Parathyroid adenoma (tissue), 2 donors: Measurements from ENCODE around the gene SLC25A13.

Experiments used
- H2AFZ ChIP-seq: fragments of 300-600 bp; sonication (generic); one replicate; pipeline ENCODE4 v1.7.0; 2017; ENCODE audit warnings: antibody characterized with exemption, mild to moderate bottlenecking
- H3K27ac ChIP-seq: fragments of 300-600 bp; sonication (generic); one replicate; pipeline ENCODE4 v1.7.0; 2017
- H3K27me3 ChIP-seq: fragments of 300-600 bp; sonication (generic); one replicate; pipeline ENCODE4 v1.7.0; 2017; ENCODE audit warnings: low read length; ENCODE audit not compliant: control insufficient read depth, insufficient read depth
- H3K36me3 ChIP-seq: fragments of 300-600 bp; sonication (generic); one replicate; pipeline ENCODE4 v1.7.0; 2017; ENCODE audit warnings: low read length; ENCODE audit not compliant: control insufficient read depth, insufficient read depth
- H3K4me1 ChIP-seq: fragments of 300-600 bp; sonication (generic); one replicate; pipeline ENCODE4 v1.7.0; 2017; ENCODE audit warnings: control low read depth
- H3K4me2 ChIP-seq: fragments of 300-600 bp; sonication (generic); one replicate; pipeline ENCODE4 v1.7.0; 2017; ENCODE audit warnings: low read length
- H3K4me3 ChIP-seq: fragments of 300-600 bp; sonication (generic); one replicate; pipeline ENCODE4 v1.7.0; 2017; ENCODE audit warnings: low read depth, low read length
- H3K79me2 ChIP-seq: fragments of 300-600 bp; sonication (generic); one replicate; pipeline ENCODE4 v1.7.0; 2017; ENCODE audit warnings: control low read depth
- H3K9ac ChIP-seq: fragments of 300-600 bp; sonication (generic); one replicate; pipeline ENCODE4 v1.7.0; 2017; ENCODE audit warnings: mild to moderate bottlenecking
- H3K9me3 ChIP-seq: fragments of 300-600 bp; sonication (generic); one replicate; pipeline ENCODE4 v1.7.0; 2017; ENCODE audit warnings: low read length; ENCODE audit not compliant: control insufficient read depth
- TF ChIP-seq, protein P1 (sequence below): fragments of 300-600 bp; sonication (generic); IDR thresholded peaks from one replicate; pipeline ENCODE4 v1.7.0; 2017; ENCODE audit warnings: antibody characterized with exemption, mild to moderate bottlenecking
- donor health status: primary hyperparathyroidism.

Gene SLC25A13

DNA sequence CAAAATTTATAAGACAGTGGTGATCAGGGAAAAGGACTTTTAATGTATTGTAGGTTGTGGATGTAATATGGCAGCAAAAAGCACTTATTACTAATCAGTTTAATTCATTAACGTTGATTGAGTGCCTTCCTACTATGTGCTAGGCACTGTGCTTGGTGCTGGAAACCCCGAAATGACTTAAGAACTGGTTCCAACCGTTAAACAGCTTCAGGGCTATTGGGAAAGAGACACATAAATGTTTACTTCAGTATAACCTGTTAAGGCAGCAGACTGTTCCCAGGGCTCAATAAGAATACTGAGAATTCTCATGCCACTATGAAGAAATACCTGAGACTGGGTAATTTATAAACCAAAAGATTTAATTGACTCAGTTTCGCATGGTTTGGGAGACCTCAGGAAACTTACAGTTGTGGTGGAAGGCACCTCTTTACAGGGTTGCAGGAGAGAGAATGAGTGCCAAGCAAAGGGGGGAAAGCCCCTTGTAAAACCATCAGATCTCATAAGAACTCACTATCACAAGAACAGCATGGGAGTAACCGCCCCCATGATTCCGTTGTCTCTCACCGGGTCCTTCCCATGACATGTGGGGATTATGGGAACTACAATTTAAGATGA lies 1.1 kb upstream of the SLC25A13 start:
- H3K27ac ChIP-seq, result peak overlapping the region; percentile 86
- H3K36me3 ChIP-seq, result no peaks in the 10 kb centered on the region
- H3K9me3 ChIP-seq, result no peaks in the 10 kb centered on the region
- no peak overlapping the region for H3K9ac ChIP-seq
- H3K4me1 ChIP-seq, result peaks cover 8% of the 10 kb centered on the region
- no peak overlapping the region for H3K4me2 ChIP-seq
- TF ChIP-seq, protein P1, sequence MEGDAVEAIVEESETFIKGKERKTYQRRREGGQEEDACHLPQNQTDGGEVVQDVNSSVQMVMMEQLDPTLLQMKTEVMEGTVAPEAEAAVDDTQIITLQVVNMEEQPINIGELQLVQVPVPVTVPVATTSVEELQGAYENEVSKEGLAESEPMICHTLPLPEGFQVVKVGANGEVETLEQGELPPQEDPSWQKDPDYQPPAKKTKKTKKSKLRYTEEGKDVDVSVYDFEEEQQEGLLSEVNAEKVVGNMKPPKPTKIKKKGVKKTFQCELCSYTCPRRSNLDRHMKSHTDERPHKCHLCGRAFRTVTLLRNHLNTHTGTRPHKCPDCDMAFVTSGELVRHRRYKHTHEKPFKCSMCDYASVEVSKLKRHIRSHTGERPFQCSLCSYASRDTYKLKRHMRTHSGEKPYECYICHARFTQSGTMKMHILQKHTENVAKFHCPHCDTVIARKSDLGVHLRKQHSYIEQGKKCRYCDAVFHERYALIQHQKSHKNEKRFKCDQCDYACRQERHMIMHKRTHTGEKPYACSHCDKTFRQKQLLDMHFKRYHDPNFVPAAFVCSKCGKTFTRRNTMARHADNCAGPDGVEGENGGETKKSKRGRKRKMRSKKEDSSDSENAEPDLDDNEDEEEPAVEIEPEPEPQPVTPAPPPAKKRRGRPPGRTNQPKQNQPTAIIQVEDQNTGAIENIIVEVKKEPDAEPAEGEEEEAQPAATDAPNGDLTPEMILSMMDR, result no peak
- peak overlapping the region; percentile 95 for H2AFZ ChIP-seq
- H3K4me3 ChIP-seq, result no peak overlapping the region
- H3K27me3 ChIP-seq, result no peaks in the 10 kb centered on the region
- H3K79me2 ChIP-seq, result peaks cover 29% of the 10 kb centered on the region

- TF ChIP-seq, protein P1, result no peak
- Histone ChIP-seq H3K4me2 (peak overlapping the region; percentile 57), H2AFZ (peak overlapping the region; percentile 95), H3K4me1 (peaks cover 8% of the 10 kb centered on the region), H3K79me2 (peaks cover 31% of the 10 kb centered on the region), H3K9me3 (no peaks in the 10 kb centered on the region), H3K27ac (peak overlapping the region; percentile 86), H3K4me3 (peak overlapping the region; percentile 87), H3K27me3 (no peaks in the 10 kb centered on the region), H3K36me3 (no peaks in the 10 kb centered on the region), H3K9ac (no peak overlapping the region)
Measured at GRCh38 chr7:96322373-96322695, 436 bp upstream of the SLC25A13 start.

DNA sequence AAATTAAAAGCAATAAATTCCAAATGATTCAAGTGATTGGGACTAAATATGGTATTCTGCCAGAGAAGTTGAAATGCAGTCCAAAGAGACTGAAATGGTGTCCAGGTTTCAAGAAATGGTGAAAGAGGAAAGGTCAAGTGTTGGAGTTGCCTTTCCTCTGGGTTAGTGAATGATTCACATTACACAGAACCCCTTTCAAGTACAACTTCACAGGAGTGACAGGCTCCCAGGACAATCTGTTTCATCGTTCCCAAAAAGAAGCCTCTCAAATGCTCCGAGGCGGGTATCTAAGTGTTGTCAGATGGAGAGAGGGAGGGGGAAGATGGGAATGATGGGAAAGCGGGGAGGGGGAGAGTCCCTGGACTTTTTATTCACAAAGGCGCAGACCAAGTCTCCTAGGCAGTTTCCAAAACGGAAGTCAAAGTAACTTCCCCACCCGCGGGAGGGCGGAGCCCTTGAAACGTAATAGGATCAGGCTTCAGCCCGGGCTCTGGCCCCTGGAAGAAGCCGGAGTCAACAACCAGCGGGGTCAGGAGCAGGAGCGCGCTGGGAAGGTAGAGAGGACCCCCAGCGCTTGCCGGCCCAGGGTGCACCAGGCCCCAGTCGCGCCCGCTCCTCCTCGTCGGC lies 754 bp downstream of the SLC25A13 start:
- H3K9ac ChIP-seq, result peak overlapping the region; percentile 22
- H3K4me1 ChIP-seq, result peaks cover 8% of the 10 kb centered on the region
- no peaks in the 10 kb centered on the region for H3K27me3 ChIP-seq
- peak overlapping the region; percentile 57 for H3K4me2 ChIP-seq
- H3K4me3 ChIP-seq, result peak overlapping the region; percentile 87
- peak overlapping the region; percentile 86 for H3K27ac ChIP-seq
- TF ChIP-seq, protein P1, result no peak
- no peaks in the 10 kb centered on the region for H3K36me3 ChIP-seq
- H3K79me2 ChIP-seq, result peaks cover 42% of the 10 kb centered on the region
- H2AFZ ChIP-seq, result peak overlapping the region; percentile 95
- H3K9me3 ChIP-seq, result no peaks in the 10 kb centered on the region

DNA sequence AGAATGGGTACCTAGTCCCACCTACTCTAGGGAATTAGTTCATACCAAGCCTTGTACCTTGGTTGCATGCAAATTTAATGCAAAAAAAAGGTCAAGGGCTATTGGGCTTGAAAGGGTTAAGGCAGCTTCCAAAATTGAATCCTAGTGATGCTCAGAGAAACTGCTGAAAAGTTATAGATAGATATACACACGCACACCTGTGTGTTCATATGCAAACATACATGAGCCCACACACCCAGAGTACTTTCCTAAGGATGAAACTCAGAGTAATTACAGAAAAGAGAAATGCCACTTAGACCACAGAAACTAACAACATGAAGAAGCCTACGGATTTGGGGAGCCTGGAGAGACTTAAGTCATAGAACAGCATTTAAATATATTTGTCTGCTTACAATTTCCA lies 1.5 kb downstream of the SLC25A13 start:
- no peaks in the 10 kb centered on the region for H3K9me3 ChIP-seq
- H3K9ac ChIP-seq, result no peak overlapping the region

More for the DNA sequence above, 1.5 kb downstream of the SLC25A13 start:
- Histone ChIP-seq H3K4me2 (peak overlapping the region; percentile 57), H3K4me3 (no peak overlapping the region), H3K4me1 (peaks cover 8% of the 10 kb centered on the region), H3K79me2 (peaks cover 42% of the 10 kb centered on the region), H2AFZ (no peak overlapping the region), H3K36me3 (no peaks in the 10 kb centered on the region), H3K27ac (peak overlapping the region; percentile 86), H3K27me3 (no peaks in the 10 kb centered on the region)
- TF ChIP-seq, protein P1, result no peak
